K562 (cell line): ENCODE data around the gene ARHGAP26.

ENCODE experiments used
- CHD4 ChIP-seq: fragments of 200-600 bp; sonication (generic); IDR thresholded peaks from 3 replicates; pipeline ENCODE4 v1.6.1; 2012; ENCODE audit warnings: low read depth, mild to moderate bottlenecking, mixed read lengths, low read length, inconsistent platforms; ENCODE audit not compliant: insufficient read depth, insufficient replicate concordance, poor library complexity, severe bottlenecking
- DPF2 ChIP-seq: fragments of 450-650 bp; IDR thresholded peaks from 2 replicates; pipeline ENCODE4 v1.6.1; 2016
- PHF21A ChIP-seq: fragments of 450-650 bp; IDR thresholded peaks from 2 replicates; pipeline ENCODE4 v1.6.1; 2017; ENCODE audit warnings: low read depth, borderline replicate concordance
- PHF8 ChIP-seq: fragments of 200-600 bp; sonication (generic); IDR thresholded peaks from 2 replicates; pipeline ENCODE4 v1.6.1; 2012; ENCODE audit warnings: mixed run types, mild to moderate bottlenecking, inconsistent platforms, low read length, moderate library complexity, borderline replicate concordance
- POLR2A ChIP-seq: fragments of 450-650 bp; conservative IDR thresholded peaks from 2 replicates; pipeline ENCODE4 v1.6.1; 2016
- SPI1 ChIP-seq: IDR thresholded peaks from 2 replicates; pipeline ENCODE4 v1.6.1; 2011; ENCODE audit warnings: low read depth, low read length, control low read depth, borderline replicate concordance
- TF ChIP-seq, protein P1 (sequence below): fragments of 250-450 bp; sonication (Bioruptor Pico); IDR thresholded peaks from 2 replicates; pipeline ENCODE4 v1.8.0; 2021; ENCODE audit warnings: mild to moderate bottlenecking, moderate library complexity
- TF ChIP-seq, protein P2 (sequence below): sonication (generic); formaldehyde crosslinking; IDR thresholded peaks from 2 replicates; pipeline ENCODE4 v1.8.1; 2023; ENCODE audit warnings: missing genetic modification reagents, mild to moderate bottlenecking, borderline replicate concordance
- TF ChIP-seq, protein P3 (sequence below): fragments of 200-800 bp; sonication (Bioruptor generic); IDR thresholded peaks from 2 replicates; pipeline ENCODE4 v1.6.1; 2016; ENCODE audit warnings: missing genetic modification characterization, missing compliant biosample characterization

DNA sequence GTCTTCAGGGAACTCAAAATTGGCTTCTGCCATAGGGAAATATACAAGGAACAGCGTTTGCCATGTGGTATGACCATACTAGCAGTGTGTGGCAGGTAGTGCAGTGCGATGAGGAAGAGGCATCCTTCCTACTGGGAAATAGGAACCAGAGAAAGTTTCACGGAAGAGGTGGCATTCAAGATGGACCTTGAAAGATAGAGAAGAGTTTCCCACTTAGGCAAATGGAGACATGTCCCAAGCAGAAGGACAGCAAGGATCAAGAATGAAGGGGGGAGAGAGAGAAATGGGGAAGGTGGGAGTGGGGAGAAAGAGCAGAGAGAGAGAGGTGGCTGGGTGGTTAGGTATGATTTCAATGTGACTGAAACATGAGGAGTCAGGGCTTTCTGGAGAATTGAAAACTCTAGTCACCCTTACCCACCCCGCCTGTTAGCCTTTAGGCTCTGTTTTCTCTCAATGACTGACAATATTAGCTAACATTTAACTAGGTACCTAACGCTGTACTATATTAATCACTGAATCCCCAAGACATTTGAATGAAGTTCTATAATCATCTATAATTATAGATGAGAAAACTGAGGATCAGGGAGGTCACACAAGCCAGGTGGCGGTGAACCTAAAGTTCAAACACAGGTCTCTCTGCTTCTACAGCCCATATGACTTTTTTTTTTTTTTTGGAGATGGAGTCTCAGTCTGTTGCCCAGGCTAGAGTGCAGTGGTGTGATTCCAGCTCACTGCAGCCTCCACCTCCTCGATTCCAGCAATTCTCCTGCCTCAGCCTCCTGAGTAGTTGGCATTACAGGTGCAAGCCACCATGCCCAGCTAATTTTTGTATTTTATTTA lies 462.0 kb downstream of the ARHGAP26 start:
- TF ChIP-seq PHF8 (no peak), SPI1 (no peak), POLR2A (no peak), PHF21A (no peak), CHD4 (no peak), DPF2 (no peak)
- TF ChIP-seq, protein P1, sequence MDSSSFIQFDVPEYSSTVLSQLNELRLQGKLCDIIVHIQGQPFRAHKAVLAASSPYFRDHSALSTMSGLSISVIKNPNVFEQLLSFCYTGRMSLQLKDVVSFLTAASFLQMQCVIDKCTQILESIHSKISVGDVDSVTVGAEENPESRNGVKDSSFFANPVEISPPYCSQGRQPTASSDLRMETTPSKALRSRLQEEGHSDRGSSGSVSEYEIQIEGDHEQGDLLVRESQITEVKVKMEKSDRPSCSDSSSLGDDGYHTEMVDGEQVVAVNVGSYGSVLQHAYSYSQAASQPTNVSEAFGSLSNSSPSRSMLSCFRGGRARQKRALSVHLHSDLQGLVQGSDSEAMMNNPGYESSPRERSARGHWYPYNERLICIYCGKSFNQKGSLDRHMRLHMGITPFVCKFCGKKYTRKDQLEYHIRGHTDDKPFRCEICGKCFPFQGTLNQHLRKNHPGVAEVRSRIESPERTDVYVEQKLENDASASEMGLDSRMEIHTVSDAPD (CRISPR knock-in tag), result no peak
- TF ChIP-seq, protein P2, sequence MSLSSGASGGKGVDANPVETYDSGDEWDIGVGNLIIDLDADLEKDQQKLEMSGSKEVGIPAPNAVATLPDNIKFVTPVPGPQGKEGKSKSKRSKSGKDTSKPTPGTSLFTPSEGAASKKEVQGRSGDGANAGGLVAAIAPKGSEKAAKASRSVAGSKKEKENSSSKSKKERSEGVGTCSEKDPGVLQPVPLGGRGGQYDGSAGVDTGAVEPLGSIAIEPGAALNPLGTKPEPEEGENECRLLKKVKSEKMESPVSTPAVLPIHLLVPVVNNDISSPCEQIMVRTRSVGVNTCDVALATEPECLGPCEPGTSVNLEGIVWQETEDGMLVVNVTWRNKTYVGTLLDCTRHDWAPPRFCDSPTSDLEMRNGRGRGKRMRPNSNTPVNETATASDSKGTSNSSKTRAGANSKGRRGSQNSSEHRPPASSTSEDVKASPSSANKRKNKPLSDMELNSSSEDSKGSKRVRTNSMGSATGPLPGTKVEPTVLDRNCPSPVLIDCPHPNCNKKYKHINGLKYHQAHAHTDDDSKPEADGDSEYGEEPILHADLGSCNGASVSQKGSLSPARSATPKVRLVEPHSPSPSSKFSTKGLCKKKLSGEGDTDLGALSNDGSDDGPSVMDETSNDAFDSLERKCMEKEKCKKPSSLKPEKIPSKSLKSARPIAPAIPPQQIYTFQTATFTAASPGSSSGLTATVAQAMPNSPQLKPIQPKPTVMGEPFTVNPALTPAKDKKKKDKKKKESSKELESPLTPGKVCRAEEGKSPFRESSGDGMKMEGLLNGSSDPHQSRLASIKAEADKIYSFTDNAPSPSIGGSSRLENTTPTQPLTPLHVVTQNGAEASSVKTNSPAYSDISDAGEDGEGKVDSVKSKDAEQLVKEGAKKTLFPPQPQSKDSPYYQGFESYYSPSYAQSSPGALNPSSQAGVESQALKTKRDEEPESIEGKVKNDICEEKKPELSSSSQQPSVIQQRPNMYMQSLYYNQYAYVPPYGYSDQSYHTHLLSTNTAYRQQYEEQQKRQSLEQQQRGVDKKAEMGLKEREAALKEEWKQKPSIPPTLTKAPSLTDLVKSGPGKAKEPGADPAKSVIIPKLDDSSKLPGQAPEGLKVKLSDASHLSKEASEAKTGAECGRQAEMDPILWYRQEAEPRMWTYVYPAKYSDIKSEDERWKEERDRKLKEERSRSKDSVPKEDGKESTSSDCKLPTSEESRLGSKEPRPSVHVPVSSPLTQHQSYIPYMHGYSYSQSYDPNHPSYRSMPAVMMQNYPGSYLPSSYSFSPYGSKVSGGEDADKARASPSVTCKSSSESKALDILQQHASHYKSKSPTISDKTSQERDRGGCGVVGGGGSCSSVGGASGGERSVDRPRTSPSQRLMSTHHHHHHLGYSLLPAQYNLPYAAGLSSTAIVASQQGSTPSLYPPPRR (CRISPR knock-in tag), result no peak
- TF ChIP-seq, protein P3, sequence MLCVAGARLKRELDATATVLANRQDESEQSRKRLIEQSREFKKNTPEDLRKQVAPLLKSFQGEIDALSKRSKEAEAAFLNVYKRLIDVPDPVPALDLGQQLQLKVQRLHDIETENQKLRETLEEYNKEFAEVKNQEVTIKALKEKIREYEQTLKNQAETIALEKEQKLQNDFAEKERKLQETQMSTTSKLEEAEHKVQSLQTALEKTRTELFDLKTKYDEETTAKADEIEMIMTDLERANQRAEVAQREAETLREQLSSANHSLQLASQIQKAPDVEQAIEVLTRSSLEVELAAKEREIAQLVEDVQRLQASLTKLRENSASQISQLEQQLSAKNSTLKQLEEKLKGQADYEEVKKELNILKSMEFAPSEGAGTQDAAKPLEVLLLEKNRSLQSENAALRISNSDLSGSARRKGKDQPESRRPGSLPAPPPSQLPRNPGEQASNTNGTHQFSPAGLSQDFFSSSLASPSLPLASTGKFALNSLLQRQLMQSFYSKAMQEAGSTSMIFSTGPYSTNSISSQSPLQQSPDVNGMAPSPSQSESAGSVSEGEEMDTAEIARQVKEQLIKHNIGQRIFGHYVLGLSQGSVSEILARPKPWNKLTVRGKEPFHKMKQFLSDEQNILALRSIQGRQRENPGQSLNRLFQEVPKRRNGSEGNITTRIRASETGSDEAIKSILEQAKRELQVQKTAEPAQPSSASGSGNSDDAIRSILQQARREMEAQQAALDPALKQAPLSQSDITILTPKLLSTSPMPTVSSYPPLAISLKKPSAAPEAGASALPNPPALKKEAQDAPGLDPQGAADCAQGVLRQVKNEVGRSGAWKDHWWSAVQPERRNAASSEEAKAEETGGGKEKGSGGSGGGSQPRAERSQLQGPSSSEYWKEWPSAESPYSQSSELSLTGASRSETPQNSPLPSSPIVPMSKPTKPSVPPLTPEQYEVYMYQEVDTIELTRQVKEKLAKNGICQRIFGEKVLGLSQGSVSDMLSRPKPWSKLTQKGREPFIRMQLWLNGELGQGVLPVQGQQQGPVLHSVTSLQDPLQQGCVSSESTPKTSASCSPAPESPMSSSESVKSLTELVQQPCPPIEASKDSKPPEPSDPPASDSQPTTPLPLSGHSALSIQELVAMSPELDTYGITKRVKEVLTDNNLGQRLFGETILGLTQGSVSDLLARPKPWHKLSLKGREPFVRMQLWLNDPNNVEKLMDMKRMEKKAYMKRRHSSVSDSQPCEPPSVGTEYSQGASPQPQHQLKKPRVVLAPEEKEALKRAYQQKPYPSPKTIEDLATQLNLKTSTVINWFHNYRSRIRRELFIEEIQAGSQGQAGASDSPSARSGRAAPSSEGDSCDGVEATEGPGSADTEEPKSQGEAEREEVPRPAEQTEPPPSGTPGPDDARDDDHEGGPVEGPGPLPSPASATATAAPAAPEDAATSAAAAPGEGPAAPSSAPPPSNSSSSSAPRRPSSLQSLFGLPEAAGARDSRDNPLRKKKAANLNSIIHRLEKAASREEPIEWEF (CRISPR knock-in tag), result no peak
